HG03575 (cell line): ENCODE measurements around the gene ALOX5.

Experiments used
- ATAC-seq: cut with Tn5 transposase; IDR thresholded peaks from one replicate; pipeline ENCODE4 v1.9.1; 2021; ENCODE audit not compliant: unreplicated experiment, insufficient number of reproducible peaks, low FRiP score; ENCODE audit errors: extremely low read depth

ALOX5 gene

DNA sequence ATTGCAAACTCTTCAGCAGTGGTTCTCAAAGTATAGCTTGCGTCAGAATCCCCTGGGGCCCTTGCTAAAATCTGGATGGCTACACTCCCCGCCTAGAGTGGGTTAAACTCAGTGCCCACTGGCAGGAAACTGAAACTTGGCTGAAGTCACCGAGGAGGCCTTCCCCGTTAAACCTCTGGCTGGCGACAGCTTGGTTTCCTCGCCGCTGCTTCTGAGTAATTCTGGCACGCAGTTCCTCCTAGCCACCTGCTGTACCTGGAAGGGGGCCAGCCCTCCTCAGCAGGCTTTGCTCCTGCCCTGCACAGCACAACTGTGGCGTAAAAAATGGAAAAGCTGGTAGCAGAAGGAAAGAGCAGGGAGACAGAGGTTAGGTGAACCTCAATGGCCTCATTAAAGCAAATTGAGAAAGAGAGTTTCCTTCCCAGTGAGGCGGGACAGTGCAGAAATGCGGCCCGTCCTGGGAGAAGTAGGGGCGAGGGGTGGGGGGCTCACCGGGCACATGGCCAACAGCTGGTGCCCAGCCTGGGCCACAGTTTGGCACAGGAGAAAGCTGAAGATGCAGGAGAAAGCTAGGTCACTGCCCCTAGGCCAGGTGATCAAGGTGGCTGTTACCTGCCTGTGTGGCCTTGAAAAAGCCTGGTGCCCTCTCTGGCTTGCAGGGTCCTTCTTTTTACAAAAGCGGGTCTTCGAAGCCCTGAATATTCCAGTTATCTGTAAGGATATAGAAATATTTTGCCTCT, 46.6 kb downstream of the ALOX5 start:
- ATAC-seq = peak; percentile 55

DNA sequence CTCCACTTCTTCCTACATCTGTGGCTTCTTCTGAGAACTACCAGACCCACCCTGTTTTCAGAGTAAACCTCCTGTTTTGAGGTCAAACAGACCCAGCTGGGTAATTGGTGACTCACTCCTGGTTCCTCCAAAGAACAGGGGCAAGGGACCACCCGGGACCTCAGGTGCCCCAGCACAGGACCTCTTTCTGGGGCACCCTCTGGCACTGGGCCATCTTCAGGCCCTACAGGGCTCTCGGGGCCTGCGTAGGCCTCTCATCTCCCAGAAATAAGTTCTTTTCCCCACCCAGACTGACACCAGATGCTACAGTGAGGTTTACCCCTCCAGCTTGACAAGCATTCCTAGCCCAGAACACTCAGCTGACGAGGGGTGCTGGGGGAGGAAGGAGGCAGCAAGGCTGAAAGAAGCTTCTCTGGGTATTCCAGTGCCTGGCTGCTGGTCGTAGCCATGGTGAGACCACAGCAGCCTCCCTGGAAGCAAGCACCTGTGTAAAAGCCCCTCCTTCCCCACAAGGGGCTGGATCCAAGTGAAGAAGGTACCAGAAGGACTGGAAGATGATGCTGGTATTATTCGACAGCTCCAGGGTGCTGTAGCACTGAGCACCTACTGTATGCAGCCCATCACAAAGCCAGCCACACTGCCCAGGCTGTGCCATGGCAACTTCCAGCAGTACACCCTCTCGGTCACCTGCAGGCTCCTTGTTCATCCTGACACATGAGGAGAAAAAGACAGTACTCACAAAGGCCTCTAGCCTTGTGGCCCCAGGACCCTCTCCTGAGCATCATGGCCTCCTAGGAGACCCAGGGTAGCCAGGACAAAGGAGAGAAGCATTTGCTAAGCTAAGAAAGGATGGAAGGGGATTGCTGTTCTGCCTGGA, 47.4 kb downstream of the ALOX5 start:
- ATAC-seq = no peak

DNA sequence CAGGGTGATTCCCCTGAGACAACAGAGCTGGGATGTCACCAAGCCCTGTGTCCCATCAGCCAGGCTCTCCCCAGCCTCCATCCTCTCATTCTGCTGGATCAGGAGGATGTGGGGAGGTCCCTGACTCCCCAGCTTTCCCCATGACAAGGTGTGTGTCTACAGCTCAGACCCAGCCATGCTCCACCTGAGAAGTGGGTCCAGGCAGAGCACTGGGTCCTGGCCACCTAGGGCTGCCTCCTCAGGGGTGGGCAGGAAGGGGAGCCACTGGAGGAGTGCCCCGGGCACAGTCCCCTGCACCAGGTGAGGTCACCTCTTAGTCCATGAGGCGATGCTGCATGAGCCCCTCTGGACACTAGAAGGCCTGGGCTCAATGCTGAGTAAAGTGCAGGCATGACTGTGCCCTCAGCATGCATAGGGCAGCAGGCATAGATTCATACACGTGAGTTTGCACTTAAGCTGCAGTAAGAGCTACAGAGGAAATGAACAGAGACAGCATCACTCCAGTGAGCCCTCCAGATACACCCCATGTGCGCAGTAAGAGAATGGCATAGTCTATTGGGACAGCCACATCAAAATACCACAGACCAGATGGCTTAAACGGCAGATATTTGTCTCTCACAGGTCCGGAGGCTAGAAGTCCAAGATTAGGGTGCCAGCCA, 48.3 kb downstream of the ALOX5 start:
- ATAC-seq = no peak

GRCh38 chr10:45422866-45423659, 49.0 kb downstream of the ALOX5 start:
- ATAC-seq = no peak

- no peak for ATAC-seq
Observed at GRCh38 chr10:45423976-45424499, 50.0 kb downstream of the ALOX5 start.

DNA sequence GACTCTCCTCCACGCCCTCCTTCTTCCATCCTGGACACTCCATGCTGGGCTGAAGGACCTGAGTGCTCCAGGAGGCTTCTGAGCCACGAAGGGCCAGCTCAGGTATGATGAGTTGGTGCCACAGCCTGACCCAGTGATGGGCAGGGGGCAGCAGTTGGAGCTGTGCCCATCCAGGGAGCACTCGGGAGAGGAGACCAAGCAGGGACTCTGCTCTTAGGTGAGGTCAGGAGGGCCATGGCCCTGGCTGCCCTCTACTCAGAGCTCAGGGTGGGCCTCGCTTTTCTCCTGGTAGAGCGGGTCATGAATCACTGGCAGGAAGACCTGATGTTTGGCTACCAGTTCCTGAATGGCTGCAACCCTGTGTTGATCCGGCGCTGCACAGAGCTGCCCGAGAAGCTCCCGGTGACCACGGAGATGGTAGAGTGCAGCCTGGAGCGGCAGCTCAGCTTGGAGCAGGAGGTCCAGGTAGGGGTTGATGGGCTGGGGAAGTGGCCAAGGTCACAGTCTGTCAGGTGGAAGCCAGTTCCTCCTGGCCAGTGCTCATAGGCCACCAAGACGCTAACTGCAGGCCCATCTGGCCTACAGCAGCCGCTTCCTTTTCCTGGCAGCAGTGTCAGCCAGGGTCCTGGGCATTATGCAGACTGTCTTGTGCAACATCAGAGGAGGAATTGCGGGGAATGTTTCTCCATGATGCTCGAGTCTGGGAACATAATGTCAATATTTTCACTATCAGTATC, 50.8 kb downstream of the ALOX5 start:
- ATAC-seq = no peak

DNA sequence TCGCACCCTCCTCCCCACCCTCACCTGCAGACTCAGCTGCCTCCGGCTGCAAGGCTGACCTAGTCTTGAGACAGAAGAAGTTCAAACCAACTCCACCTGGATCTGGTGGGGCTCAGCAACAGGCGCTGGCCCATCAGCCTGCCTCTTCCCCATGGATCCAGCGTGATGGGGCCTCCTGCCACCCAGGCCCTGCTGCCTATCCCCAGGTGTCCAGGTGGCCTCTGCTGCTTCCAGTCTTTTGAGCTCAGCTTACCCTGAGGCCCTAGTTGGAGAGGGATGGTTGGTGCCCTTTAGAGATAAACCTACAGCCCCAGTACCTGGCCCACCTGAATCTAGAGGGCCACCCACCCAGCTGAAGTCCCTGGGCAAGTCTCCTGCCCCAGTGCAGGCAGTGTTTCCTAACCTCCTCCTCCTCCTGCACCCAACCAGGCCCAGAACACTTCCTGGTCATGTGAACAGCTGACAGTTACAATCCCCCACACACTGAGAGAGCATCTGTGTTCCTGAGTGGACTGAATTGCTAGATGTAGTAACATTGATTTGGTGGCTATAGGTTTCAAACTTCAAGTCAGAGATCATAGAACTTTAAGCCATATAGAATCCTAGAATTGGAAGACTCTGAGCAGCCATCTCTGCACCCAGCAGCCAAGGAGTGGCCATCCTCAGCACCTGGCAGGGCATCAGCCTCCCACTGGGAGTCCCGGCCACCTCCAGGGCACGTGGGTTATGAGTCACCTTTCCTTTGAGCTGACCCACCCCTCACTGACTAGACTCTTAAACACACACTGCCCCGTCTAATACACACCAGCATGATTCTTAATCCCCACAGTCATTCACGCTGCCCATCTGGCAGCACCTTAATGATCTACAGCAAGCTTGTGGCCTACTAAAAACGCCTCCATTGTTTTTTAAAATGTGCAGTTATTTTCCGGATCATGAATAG, 51.9 kb downstream of the ALOX5 start:
- no peak for ATAC-seq

GRCh38 chr10:45427262-45427969, 53.4 kb downstream of the ALOX5 start:
- ATAC-seq = no peak

DNA sequence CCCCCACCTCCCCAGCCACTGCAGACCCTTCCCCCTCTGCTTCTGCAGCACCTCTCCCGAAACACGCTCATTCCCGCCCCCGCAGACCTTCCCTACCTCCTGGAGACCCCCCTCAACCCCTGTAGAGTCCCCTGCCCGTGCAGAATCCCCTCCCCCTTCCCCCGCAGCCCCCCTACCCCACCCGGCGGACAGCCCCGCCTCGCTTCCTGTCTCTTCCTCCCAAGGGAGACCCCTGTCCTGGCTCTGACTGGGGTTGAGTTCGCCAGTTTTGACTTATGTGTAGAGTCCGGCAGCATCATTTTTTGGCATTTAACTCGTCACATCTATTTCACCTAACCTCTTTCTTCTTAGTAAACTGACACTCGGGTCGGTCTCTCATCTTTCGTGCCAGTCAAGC, 54.0 kb downstream of the ALOX5 start:
- ATAC-seq = no peak

- ATAC-seq = no peak
Observed at GRCh38 chr10:45428611-45429510, 54.8 kb downstream of the ALOX5 start.

DNA sequence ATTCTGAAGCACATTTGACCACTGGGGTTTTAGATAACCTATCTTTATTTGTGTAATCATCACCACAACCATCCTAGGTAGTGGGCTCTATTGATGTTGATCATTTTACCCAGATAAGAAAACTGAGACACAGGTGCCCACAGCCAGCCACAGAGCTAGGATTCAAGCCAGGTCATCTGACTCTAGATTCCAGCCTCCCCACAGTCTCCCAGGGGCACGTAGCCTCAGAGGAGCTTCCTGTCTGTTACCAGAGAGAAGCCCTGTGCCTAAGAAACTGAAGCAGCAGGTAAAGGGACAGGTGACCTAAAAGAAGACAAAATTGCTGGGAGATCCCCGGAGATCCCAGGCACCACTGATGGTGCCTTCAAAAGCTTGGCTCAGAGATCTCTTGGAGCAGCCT, 55.8 kb downstream of the ALOX5 start:
- no peak for ATAC-seq

GRCh38 chr10:45432113-45432512, 58.1 kb downstream of the ALOX5 start:
- no peak for ATAC-seq

GRCh38 chr10:45432700-45433472, 58.9 kb downstream of the ALOX5 start:
- ATAC-seq = no peak

DNA sequence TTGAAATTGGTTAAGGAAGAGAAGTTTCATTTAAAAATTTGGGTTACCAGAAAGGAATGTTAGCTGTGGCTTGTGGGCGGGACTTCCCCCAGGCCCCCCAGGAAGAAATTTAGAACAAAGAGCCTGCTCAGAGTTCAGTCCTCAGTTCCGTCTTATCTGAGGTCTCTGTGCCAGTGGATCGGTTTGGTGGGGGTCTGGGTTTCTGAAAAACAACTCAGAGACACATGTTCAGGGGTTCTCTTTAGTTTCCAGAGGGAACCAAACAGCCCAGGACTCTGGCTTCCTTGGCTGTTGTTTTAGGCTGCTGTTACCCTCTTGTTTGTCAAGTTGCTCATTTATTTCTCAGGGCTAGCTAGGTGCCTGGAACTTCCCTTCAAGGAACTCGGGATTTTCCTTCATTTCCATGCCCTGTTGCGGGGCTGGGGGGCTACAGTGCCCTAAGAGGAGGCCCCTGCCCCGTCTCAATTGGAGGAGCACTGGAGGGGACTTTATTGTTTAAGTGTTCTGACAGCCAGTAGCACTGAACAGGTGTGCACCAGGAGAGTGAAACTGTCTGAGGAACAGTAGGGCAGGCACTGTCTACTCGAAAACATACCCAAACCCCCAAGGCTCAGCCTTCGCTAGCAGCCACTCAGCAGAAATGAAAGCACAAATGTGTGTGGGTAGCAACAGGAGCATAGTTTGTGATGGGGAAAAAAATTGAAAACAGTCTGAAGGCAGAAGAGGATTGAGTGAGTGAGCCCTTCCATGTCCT, 59.9 kb downstream of the ALOX5 start:
- peak; percentile 84 for ATAC-seq
